Measurements from ENCODE around the gene SMAD4. TPM values are rescaled to one million over a fixed set of nuclear protein-coding genes. Genes with fewer than 3 reads are reported as not detected.

SMAD4 gene
- total and polyA plus RNA-seq, 4 donors = 12.5 to 143 (median 60.6) TPM

GRCh38 chr18:51006061-51006818 lies 23.8 kb upstream of the SMAD4 start:
- H3K4me3 ChIP-seq = no peak overlapping the region
- no peaks in the 10 kb centered on the region for H3K27me3 ChIP-seq (ENCODE audit: control insufficient read depth in 3 of 3, insufficient read depth in 3 of 3, low read length in 2 of 3)
- 90 to 97% methylated on average over 5 of the region's 5 CpGs for WGBS, 2 donors
- TF ChIP-seq, protein P1, sequence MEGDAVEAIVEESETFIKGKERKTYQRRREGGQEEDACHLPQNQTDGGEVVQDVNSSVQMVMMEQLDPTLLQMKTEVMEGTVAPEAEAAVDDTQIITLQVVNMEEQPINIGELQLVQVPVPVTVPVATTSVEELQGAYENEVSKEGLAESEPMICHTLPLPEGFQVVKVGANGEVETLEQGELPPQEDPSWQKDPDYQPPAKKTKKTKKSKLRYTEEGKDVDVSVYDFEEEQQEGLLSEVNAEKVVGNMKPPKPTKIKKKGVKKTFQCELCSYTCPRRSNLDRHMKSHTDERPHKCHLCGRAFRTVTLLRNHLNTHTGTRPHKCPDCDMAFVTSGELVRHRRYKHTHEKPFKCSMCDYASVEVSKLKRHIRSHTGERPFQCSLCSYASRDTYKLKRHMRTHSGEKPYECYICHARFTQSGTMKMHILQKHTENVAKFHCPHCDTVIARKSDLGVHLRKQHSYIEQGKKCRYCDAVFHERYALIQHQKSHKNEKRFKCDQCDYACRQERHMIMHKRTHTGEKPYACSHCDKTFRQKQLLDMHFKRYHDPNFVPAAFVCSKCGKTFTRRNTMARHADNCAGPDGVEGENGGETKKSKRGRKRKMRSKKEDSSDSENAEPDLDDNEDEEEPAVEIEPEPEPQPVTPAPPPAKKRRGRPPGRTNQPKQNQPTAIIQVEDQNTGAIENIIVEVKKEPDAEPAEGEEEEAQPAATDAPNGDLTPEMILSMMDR (IDR thresholded peaks at IDR 0.05; ENCODE audit: control extremely low read depth, extremely low read depth) = no peak
- H3K9ac ChIP-seq (ENCODE audit: insufficient read depth in 1 of 2, low read length in 2 of 2) = no peak overlapping the region
- H3K9me3 ChIP-seq (ENCODE audit: control insufficient read depth in 4 of 4, insufficient read depth in 3 of 4, low read length in 3 of 4) = no peaks in the 10 kb centered on the region
- DNase-seq = no peak
- peaks cover 0 to 5% (median 0%) of the 10 kb centered on the region in 5 donors for H3K4me1 ChIP-seq (ENCODE audit: control insufficient read depth in 5 of 5, insufficient read depth in 5 of 5, low read length in 5 of 5)
- no peak for ATAC-seq (ENCODE audit: insufficient read depth, low FRiP score)
- no peak overlapping the region for H3K27ac ChIP-seq (ENCODE audit: low read depth in 1 of 2, low read length in 1 of 2)
- no peaks in the 10 kb centered on the region for H3K36me3 ChIP-seq (ENCODE audit: control insufficient read depth in 4 of 4, insufficient read depth in 4 of 4, low read length in 4 of 4)

DNA sequence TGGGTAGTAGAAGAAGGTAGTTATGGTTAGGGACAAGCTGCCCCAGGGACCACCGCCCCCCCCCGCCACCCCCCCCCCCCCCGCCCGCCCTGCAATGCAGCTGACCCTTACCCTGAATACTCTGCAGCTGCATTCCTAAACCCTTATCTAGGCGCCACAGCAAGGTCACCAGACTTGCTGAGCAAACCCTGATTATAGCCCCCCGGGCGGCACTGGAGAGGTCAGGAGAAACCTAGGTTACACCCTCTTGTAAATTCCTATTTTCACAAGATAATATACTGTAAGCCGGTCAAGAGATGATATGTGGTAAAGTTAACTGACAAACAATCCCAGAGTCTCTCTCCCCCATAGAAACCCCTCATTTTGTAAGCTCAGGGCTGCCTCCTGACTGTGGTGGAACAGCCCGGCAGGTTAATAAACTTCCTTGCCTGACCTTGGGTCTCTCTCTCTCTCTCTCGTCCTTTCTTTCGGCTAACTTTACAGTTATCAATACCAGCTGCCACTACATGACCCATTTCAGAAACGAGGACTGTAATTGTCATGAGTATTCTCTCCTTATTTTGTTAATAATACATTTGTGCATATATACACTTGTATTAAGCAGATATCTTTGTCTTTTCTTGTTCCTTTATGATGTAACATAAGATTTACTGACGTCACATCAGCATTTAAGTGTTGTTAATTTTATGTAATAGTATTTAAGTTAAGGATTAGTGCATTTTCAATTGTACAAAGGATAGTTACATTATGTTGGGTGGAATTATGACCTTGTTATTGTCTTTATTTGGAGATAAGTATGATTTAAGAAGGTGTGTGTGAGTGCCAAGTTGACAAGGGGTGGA lies 22.8 kb upstream of the SMAD4 start:
- H3K4me1 ChIP-seq (ENCODE audit: control insufficient read depth in 5 of 5, insufficient read depth in 5 of 5, low read length in 5 of 5) = peaks cover 0 to 5% (median 0%) of the 10 kb centered on the region in 5 donors
- H3K4me3 ChIP-seq = no peak overlapping the region
- TF ChIP-seq, protein P1 (IDR thresholded peaks at IDR 0.05; ENCODE audit: control extremely low read depth, extremely low read depth) = no peak
- H3K27ac ChIP-seq (ENCODE audit: low read depth in 1 of 2, low read length in 1 of 2) = no peak overlapping the region
- no peaks in the 10 kb centered on the region for H3K9me3 ChIP-seq (ENCODE audit: control insufficient read depth in 4 of 4, insufficient read depth in 3 of 4, low read length in 3 of 4)
- H3K36me3 ChIP-seq (ENCODE audit: control insufficient read depth in 4 of 4, insufficient read depth in 4 of 4, low read length in 4 of 4) = no peaks in the 10 kb centered on the region
- H3K9ac ChIP-seq (ENCODE audit: insufficient read depth in 1 of 2, low read length in 2 of 2) = no peak overlapping the region
- 73 to 81% methylated on average over 9 to 13 of the region's 13 CpGs for WGBS, 2 donors
- H3K27me3 ChIP-seq (ENCODE audit: control insufficient read depth in 3 of 3, insufficient read depth in 3 of 3, low read length in 2 of 3) = no peaks in the 10 kb centered on the region
- ATAC-seq (ENCODE audit: insufficient read depth, low FRiP score) = no peak
- DNase-seq = no peak

- Histone ChIP-seq H3K9me3 (ENCODE audit: control insufficient read depth in 4 of 4, insufficient read depth in 3 of 4, low read length in 3 of 4) (no peaks in the 10 kb centered on the region), H3K4me3 (no peak overlapping the region), H3K27me3 (ENCODE audit: control insufficient read depth in 3 of 3, insufficient read depth in 3 of 3, low read length in 2 of 3) (no peaks in the 10 kb centered on the region), H3K4me1 (ENCODE audit: control insufficient read depth in 5 of 5, insufficient read depth in 5 of 5, low read length in 5 of 5) (peaks cover 0 to 5% (median 0%) of the 10 kb centered on the region in 5 donors), H3K9ac (ENCODE audit: insufficient read depth in 1 of 2, low read length in 2 of 2) (no peak overlapping the region), H3K36me3 (ENCODE audit: control insufficient read depth in 4 of 4, insufficient read depth in 4 of 4, low read length in 4 of 4) (no peaks in the 10 kb centered on the region), H3K27ac (ENCODE audit: low read depth in 1 of 2, low read length in 1 of 2) (no peak overlapping the region)
- ATAC-seq (ENCODE audit: insufficient read depth, low FRiP score) (no peak), DNase-seq (no peak)
- WGBS, 2 donors = 75 to 76% methylated on average over 1 of the region's 1 CpG
- TF ChIP-seq, protein P1 (IDR thresholded peaks at IDR 0.05; ENCODE audit: control extremely low read depth, extremely low read depth) = no peak
Observed at GRCh38 chr18:51007790-51008139, 22.2 kb upstream of the SMAD4 start.

Data from lung (tissue), 12 donors.